Stimulated activated CD4-positive, alpha-beta T cell treated with anti-CD3 and anti-CD28 coated beads, Interleukin-2, amount 100 ng/mL, for 4 hours (primary cell): Measurements from ENCODE around the gene WARS2.

Experiments
- DNase-seq: peaks from one replicate; pipeline ENCODE4 v3.0.0-alpha.2; 2020; ENCODE audit warnings: low read depth

Gene WARS2

GRCh38 chr1:119083479-119083878 lies 57.0 kb downstream of the WARS2 start:
- no peak for DNase-seq

GRCh38 chr1:119081700-119082099 lies 58.8 kb downstream of the WARS2 start:
- no peak for DNase-seq

GRCh38 chr1:119081267-119081666 lies 59.2 kb downstream of the WARS2 start:
- DNase-seq: no peak

GRCh38 chr1:119080586-119080985 lies 59.9 kb downstream of the WARS2 start:
- DNase-seq: no peak

GRCh38 chr1:119079881-119080280 lies 60.6 kb downstream of the WARS2 start:
- no peak for DNase-seq

GRCh38 chr1:119075614-119076013 lies 64.8 kb downstream of the WARS2 start:
- no peak for DNase-seq

- DNase-seq: no peak
Measured at GRCh38 chr1:119071321-119071720, 69.1 kb downstream of the WARS2 start.

- DNase-seq: no peak
Measured at GRCh38 chr1:119069682-119070081, 70.8 kb downstream of the WARS2 start.

- no peak for DNase-seq
Measured at GRCh38 chr1:119068427-119068826, 72.0 kb downstream of the WARS2 start.

GRCh38 chr1:119061700-119062099 lies 78.8 kb downstream of the WARS2 start:
- DNase-seq: no peak

- DNase-seq: no peak
Measured at GRCh38 chr1:119055568-119055967, 84.9 kb downstream of the WARS2 start.

GRCh38 chr1:119053917-119054316 lies 86.5 kb downstream of the WARS2 start:
- DNase-seq: no peak

- DNase-seq: no peak
Measured at GRCh38 chr1:119052267-119052666, 88.2 kb downstream of the WARS2 start.

- DNase-seq: no peak
Measured at GRCh38 chr1:119048624-119049404, 91.6 kb downstream of the WARS2 start.

- no peak for DNase-seq
Measured at GRCh38 chr1:119046785-119047438, 93.5 kb downstream of the WARS2 start.

- DNase-seq: no peak
Measured at GRCh38 chr1:119046429-119046784, 94.0 kb downstream of the WARS2 start.

GRCh38 chr1:119045096-119045746 lies 95.2 kb downstream of the WARS2 start:
- no peak for DNase-seq

- DNase-seq: no peak
Measured at GRCh38 chr1:119040906-119041305, 99.5 kb downstream of the WARS2 start.

GRCh38 chr1:119040489-119040888 lies 100.0 kb downstream of the WARS2 start:
- DNase-seq: no peak

- no peak for DNase-seq
Measured at GRCh38 chr1:119038363-119038762, 102.1 kb downstream of the WARS2 start.

- DNase-seq: no peak
Measured at GRCh38 chr1:119034359-119034758, 106.1 kb downstream of the WARS2 start.

- DNase-seq: no peak
Measured at GRCh38 chr1:119032986-119033385, 107.5 kb downstream of the WARS2 start.

- DNase-seq: no peak
Measured at GRCh38 chr1:119027759-119028158, 112.7 kb downstream of the WARS2 start.
